Thyroid gland (tissue), 4 donors: ENCODE data around the gene COTL1.

Source experiments
- POLR2A ChIP-seq, 2 donors: fragments of 450-650 bp; IDR thresholded peaks; one replicate each; pipeline ENCODE4 v1.6.1; 2017; ENCODE audit warnings: antibody characterized with exemption in 2 of 2, mild to moderate bottlenecking in 2 of 2, moderate library complexity in 1 of 2
- TF ChIP-seq, protein P1 (sequence below), 6 experiments: fragments of 200-600 bp in 3 of 6; fragments of 450-650 bp in 3 of 6; sonication (generic) in 3 of 6; IDR thresholded peaks; one replicate each; pipeline ENCODE4 v1.5.1; 2016 to 2019; ENCODE audit warnings: antibody characterized with exemption in 6 of 6, mild to moderate bottlenecking in 2 of 6, inconsistent platforms in 1 of 6, moderate library complexity in 1 of 6

GRCh38 chr16:84574191-84574590 lies 43.7 kb downstream of the COTL1 start:
- TF ChIP-seq, protein P1, sequence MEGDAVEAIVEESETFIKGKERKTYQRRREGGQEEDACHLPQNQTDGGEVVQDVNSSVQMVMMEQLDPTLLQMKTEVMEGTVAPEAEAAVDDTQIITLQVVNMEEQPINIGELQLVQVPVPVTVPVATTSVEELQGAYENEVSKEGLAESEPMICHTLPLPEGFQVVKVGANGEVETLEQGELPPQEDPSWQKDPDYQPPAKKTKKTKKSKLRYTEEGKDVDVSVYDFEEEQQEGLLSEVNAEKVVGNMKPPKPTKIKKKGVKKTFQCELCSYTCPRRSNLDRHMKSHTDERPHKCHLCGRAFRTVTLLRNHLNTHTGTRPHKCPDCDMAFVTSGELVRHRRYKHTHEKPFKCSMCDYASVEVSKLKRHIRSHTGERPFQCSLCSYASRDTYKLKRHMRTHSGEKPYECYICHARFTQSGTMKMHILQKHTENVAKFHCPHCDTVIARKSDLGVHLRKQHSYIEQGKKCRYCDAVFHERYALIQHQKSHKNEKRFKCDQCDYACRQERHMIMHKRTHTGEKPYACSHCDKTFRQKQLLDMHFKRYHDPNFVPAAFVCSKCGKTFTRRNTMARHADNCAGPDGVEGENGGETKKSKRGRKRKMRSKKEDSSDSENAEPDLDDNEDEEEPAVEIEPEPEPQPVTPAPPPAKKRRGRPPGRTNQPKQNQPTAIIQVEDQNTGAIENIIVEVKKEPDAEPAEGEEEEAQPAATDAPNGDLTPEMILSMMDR (IDR thresholded peaks at IDR 0.05): peak in 4 of 6 experiments; percentile 19 to 54 (median 36)
- no peak for TF ChIP-seq POLR2A (IDR thresholded peaks at IDR 0.05)
